Measurements from ENCODE around the gene USP31. TPM values are rescaled to one million over a fixed set of nuclear protein-coding genes. Genes with fewer than 3 reads are reported as not detected.
"Not testable (repeated sequence)": the region's sequence is repeated elsewhere in the genome, so short reads cannot be mapped to it uniquely, and the experiment has no call there.

Gene USP31
- total RNA-seq, 4 donors from 2014 or later, result 6.0 to 8.3 (median 7.1) TPM

GRCh38 chr16:23103603-23104002 is 45.6 kb downstream of the USP31 start:
- peak overlapping the region in 1 of 4 donors; percentile 71 for H3K27ac ChIP-seq
- H3K4me3 ChIP-seq, result no peak overlapping the region
- TF ChIP-seq POLR2AphosphoS5 (IDR thresholded peaks at IDR 0.05) (no peak), EP300 (IDR thresholded peaks at IDR 0.05; ENCODE audit: low read depth) (no peak), POLR2A (IDR thresholded peaks at IDR 0.05) (no peak), CTCF (IDR thresholded peaks at IDR 0.05) (no peak)
- 57 to 80% methylated on average over 1 to 3 of the region's 3 CpGs for WGBS, 2 donors (ENCODE audit: low coverage in 1 of 2)
- peaks cover 0 to 7% (median 0%) of the 10 kb centered on the region in 4 donors for H3K36me3 ChIP-seq
- no peaks in the 10 kb centered on the region for H3K27me3 ChIP-seq
- intact Hi-C loops (cut with DNase I; ENCODE audit: low total_unique reads) (no loop called here), in situ Hi-C loops (cut with MboI; ENCODE audit: low pct_ligation_motif_present in 1 of 4, low pct_unique_long_range_greater_than_20kb in 1 of 4, low sequenced_read_pairs in 3 of 4) (no loop called here)
- no peaks in the 10 kb centered on the region for H3K9me3 ChIP-seq
- no peak for DNase-seq
- peaks cover 0 to 22% (median 13%) of the 10 kb centered on the region in 4 donors for H3K4me1 ChIP-seq

GRCh38 chr16:23101012-23101550 is 48.2 kb downstream of the USP31 start:
- Histone ChIP-seq H3K27me3 (no peaks in the 10 kb centered on the region), H3K27ac (no peak overlapping the region), H3K4me3 (no peak overlapping the region), H3K4me1 (peaks cover 0 to 22% (median 13%) of the 10 kb centered on the region in 4 donors), H3K36me3 (peaks cover 0 to 7% (median 0%) of the 10 kb centered on the region in 4 donors), H3K9me3 (no peaks in the 10 kb centered on the region)
- WGBS, 2 donors (ENCODE audit: low coverage in 1 of 2), result 91 to 98% methylated on average over 5 of the region's 5 CpGs
- TF ChIP-seq POLR2AphosphoS5 (IDR thresholded peaks at IDR 0.05) (no peak), POLR2A (IDR thresholded peaks at IDR 0.05) (no peak), EP300 (IDR thresholded peaks at IDR 0.05; ENCODE audit: low read depth) (no peak)
- in situ Hi-C loops (cut with MboI; ENCODE audit: low pct_ligation_motif_present in 1 of 4, low pct_unique_long_range_greater_than_20kb in 1 of 4, low sequenced_read_pairs in 3 of 4) (no loop called here), intact Hi-C loops (cut with DNase I; ENCODE audit: low total_unique reads) (no loop called here)
- no peak for DNase-seq

GRCh38 chr16:23096450-23096849 is 52.8 kb downstream of the USP31 start:
- H3K4me1 ChIP-seq; H3K9me3 ChIP-seq; H3K27ac ChIP-seq; H3K27me3 ChIP-seq; intact Hi-C loops (cut with DNase I; ENCODE audit: low total_unique reads); in situ Hi-C loops (cut with MboI; ENCODE audit: low pct_ligation_motif_present in 1 of 4, low pct_unique_long_range_greater_than_20kb in 1 of 4, low sequenced_read_pairs in 3 of 4); DNase-seq; H3K4me3 ChIP-seq: not testable (repeated sequence)
- 58 to 62% methylated on average over 2 of the region's 2 CpGs for WGBS, 2 donors (ENCODE audit: low coverage in 1 of 2)
- H3K36me3 ChIP-seq, result peaks cover 0 to 15% (median 0%) of the 10 kb centered on the region in 4 donors

GRCh38 chr16:23094136-23094535 is 55.1 kb downstream of the USP31 start:
- H3K27me3 ChIP-seq; H3K27ac ChIP-seq; DNase-seq; H3K9me3 ChIP-seq; in situ Hi-C loops (cut with MboI; ENCODE audit: low pct_ligation_motif_present in 1 of 4, low pct_unique_long_range_greater_than_20kb in 1 of 4, low sequenced_read_pairs in 3 of 4); intact Hi-C loops (cut with DNase I; ENCODE audit: low total_unique reads); H3K4me1 ChIP-seq; H3K36me3 ChIP-seq; H3K4me3 ChIP-seq: not testable (repeated sequence)
- 93% methylated on average over 5 of the region's 5 CpGs; no CpG with 5 or more reads in 1 of the 2 donors for WGBS, 2 donors (ENCODE audit: low coverage in 1 of 2)

GRCh38 chr16:23092801-23093117 is 56.5 kb downstream of the USP31 start:
- Histone ChIP-seq H3K27me3 (no peaks in the 10 kb centered on the region), H3K4me3 (no peak overlapping the region), H3K27ac (no peak overlapping the region), H3K9me3 (no peaks in the 10 kb centered on the region), H3K36me3 (peaks cover 0 to 8% (median 2%) of the 10 kb centered on the region in 4 donors), H3K4me1 (no peaks in the 10 kb centered on the region)
- in situ Hi-C loops (cut with MboI; ENCODE audit: low pct_ligation_motif_present in 1 of 4, low pct_unique_long_range_greater_than_20kb in 1 of 4, low sequenced_read_pairs in 3 of 4) (no loop called here), intact Hi-C loops (cut with DNase I; ENCODE audit: low total_unique reads) (no loop called here)
- DNase-seq, result no peak
- 96 to 100% methylated on average over 1 of the region's 1 CpG for WGBS, 2 donors (ENCODE audit: low coverage in 1 of 2)
- no peak for TF ChIP-seq CTCF (IDR thresholded peaks at IDR 0.05)
- TF ChIP-seq POLR2A (IDR thresholded peaks at IDR 0.05), result no peak
- no peak for TF ChIP-seq POLR2AphosphoS5 (IDR thresholded peaks at IDR 0.05)
- TF ChIP-seq EP300 (IDR thresholded peaks at IDR 0.05; ENCODE audit: low read depth), result no peak
